IPS-11a (cell line): Measurements from ENCODE around the gene KCTD1.

Experiments used
- H3K4me3 ChIP-seq: one replicate; pipeline ENCODE4 v1.5.1; 2013; ENCODE audit warnings: low read depth, low read length, control low read depth

KCTD1 gene

GRCh38 chr18:26548415-26549262 is at the start of gene KCTD1:
TSS of gene KCTD1 (minus strand) at chr18:26548553. CDS start at chr18:26548536, 17 bp downstream.
- H3K4me3 ChIP-seq: peak within 1 kb of the TSS; percentile 74

GRCh38 chr18:26593365-26594320 is 45.3 kb upstream of the KCTD1 start:
- H3K4me3 ChIP-seq: no peak overlapping the region

GRCh38 chr18:26584745-26585144 is 36.4 kb upstream of the KCTD1 start:
- H3K4me3 ChIP-seq: no peak overlapping the region

- H3K4me3 ChIP-seq: no peak overlapping the region
These were observed 31.7 kb upstream of the KCTD1 start for GRCh38 chr18:26579941-26580618.

DNA sequence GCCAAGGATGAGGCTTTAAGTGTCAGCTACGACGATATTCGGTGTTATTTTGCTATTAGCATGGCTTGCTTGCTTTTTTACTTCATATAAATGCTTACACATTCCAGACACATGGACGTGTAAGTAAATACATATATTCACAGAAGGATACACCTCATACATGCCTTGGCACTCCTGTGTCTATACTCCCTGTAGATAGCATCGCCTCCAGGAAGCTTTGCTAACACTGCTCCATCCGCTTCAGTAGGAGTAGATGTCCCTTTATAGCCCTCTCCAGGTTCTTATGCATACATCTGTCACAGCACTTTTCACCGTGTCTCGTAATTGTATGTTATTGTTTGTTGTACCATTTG is 27.5 kb upstream of the KCTD1 start:
- H3K4me3 ChIP-seq: no peak overlapping the region

GRCh38 chr18:26574958-26575864 is 26.9 kb upstream of the KCTD1 start:
- no peak overlapping the region for H3K4me3 ChIP-seq

DNA sequence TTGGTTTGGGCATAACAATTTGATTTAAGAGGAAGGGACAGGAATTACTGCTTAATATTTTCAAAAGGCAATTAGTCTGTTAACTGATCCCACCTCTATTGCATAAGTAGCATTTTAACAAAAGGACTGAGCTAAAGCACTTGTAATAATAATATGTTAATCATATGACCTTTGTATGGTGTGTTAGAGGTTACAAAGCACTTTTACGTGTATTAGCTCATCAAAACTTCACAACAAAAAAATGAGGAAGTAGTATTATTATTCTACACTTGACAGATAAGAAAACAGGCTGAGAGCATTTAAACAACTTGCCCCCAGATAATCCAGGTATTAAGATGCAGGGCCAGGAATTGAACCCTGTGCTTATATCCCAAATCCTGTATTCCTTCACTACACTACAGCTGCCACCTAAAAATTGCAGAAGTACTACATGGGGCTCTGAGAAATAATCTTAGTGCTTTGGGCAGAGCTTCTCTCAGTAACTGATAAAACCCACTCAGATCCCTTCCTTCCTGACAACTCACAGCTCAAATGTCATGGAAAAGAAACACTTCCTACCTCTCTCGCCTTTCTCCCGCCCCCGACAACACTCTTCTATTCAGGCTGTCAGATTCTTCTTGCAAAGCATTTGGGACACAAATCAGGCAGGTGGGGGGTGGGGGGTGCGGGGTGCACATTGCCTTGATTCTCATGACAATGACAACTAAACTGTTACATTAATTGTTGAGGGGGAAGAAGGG is 20.7 kb upstream of the KCTD1 start:
- no peak overlapping the region for H3K4me3 ChIP-seq

DNA sequence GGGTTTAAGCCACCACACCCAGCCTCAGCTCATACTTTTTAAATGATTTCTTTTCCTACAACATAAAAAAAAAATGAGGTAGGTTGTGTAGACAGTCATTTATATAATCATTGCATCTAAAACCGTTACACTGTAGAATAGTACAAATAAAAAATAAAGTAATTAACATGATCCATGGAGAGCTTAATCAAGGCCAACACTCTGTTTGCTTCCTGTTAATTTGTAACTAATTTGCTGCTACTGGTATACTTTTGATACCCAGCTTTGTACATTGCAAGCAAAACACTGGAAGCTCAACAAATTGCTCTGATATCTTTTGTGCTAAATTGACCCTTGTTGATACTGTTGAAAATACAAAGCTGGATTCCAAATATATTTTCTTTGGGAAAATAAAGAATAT is 20.2 kb upstream of the KCTD1 start:
- H3K4me3 ChIP-seq: no peak overlapping the region

- no peak overlapping the region for H3K4me3 ChIP-seq
These were observed 18.7 kb upstream of the KCTD1 start for GRCh38 chr18:26566874-26567555.

DNA sequence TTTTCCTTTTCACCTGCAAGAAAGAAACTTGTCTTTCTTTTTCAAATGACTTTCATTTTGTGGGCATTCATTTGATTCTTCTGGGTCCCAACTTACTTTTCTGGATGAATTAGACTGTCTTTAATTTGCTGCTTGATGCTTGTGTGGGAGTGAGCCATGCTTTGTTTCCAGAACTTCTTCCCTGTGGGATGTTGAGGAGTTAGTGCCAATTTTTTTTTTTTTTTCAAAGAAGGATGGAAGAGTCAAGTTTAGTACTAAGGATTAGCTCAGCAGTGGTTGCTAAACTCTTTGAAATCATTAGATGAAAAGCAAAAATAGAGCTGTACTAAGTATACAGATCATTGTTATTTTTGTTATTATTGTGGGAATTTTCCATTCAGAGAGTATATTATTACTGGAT is 17.2 kb upstream of the KCTD1 start:
- no peak overlapping the region for H3K4me3 ChIP-seq

- no peak overlapping the region for H3K4me3 ChIP-seq
These were observed 14.7 kb upstream of the KCTD1 start for GRCh38 chr18:26563024-26563423.

GRCh38 chr18:26562568-26562967 is 14.2 kb upstream of the KCTD1 start:
- H3K4me3 ChIP-seq: no peak overlapping the region

DNA sequence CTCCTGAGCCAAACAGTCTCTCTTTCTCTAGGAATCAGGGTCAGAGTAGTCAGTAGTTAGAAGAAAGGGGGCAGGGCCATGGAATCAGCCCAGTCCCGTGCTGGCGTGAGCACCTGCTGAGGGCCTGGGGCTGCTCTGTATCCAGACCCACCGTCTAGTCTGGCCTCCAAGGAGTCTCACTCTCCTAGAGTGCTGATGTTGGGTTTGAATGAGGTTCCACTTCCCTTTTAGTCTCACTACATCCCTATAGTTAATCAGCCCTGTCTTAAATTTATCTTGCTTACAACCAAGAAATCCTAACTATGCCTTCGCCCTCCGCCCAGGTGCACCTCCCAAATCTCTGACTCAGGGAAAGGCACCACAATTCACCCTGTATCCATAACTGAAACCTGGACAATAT is 13.4 kb upstream of the KCTD1 start:
- no peak overlapping the region for H3K4me3 ChIP-seq

DNA sequence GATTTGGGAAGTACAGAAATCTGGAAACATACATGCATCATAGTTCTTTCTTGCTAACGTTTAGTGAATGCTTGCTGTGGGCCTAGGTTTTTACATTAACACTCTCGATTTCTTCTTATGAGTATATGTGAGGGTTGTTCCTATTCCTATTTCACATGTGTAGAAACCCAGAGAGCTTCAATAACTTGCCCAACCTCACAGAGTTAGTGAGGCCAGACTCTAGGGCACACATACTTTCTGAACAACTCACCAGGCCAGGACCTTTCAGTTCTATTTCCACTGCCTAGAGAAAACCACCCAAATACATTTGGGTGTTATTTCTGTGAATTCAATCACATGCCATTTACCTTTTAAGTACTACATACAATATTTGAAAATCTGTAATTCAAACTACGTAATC is 8.2 kb upstream of the KCTD1 start:
- no peak overlapping the region for H3K4me3 ChIP-seq

GRCh38 chr18:26555804-26556553 is 7.6 kb upstream of the KCTD1 start:
- H3K4me3 ChIP-seq: no peak overlapping the region

GRCh38 chr18:26553943-26554342 is 5.6 kb upstream of the KCTD1 start:
- H3K4me3 ChIP-seq: no peak overlapping the region

DNA sequence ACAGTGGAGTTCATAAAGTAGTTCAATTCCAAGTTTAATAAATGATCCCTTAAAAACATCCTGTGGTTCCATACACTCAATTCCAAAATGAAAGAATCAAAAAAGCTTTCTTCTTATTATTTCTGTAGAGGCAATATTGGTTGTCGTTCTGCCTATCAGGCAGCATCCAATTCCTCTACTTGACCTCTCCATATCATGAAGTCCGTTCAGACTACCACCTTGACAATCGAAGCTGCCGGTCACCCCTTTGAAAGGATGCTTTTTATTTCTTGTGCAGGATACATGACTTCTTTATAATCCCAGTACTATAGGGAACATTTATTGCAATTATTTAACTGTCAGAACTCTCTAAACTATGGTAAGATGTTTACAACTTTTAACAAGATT is 3.3 kb upstream of the KCTD1 start:
- no peak overlapping the region for H3K4me3 ChIP-seq

- no peak overlapping the region for H3K4me3 ChIP-seq
These were observed 2.8 kb upstream of the KCTD1 start for GRCh38 chr18:26550998-26551694.
